DMS 273 (cell line): ENCODE measurements around the gene KRTAP1-3.
"Not testable (repeated sequence)": the region's sequence is repeated elsewhere in the genome, so short reads cannot be mapped to it uniquely, and the experiment has no call there.

Experiments used
- DNase-seq: peaks from one replicate; lab custom pipeline; 2025; ENCODE audit not compliant: unreplicated experiment; lab: John Stamatoyannopoulos, UW

Gene KRTAP1-3

GRCh38 chr17:41034346-41034935 is at the start of gene KRTAP1-3:
KRTAP1-3 (minus strand) TSS chr17:41034874; CDS start chr17:41034821, 53 bp downstream.
- peak; percentile 82 for DNase-seq

GRCh38 chr17:41084100-41084856 is 49.6 kb upstream of the KRTAP1-3 start, which contains the start of gene KRTAP4-7:
KRTAP4-7 (plus strand) TSS chr17:41084150; CDS start chr17:41084207, 57 bp downstream.
- DNase-seq: not testable (repeated sequence)

GRCh38 chr17:41083427-41083826 is 48.8 kb upstream of the KRTAP1-3 start:
- DNase-seq: not testable (repeated sequence)

GRCh38 chr17:41082626-41083025 is 48.0 kb upstream of the KRTAP1-3 start:
- no peak for DNase-seq

- DNase-seq: no peak
Observed at GRCh38 chr17:41076788-41077187, 42.1 kb upstream of the KRTAP1-3 start.

GRCh38 chr17:41073676-41074075 is 39.0 kb upstream of the KRTAP1-3 start:
- DNase-seq: no peak

GRCh38 chr17:41071606-41072360 is 37.1 kb upstream of the KRTAP1-3 start:
- DNase-seq: peak; percentile 70

- DNase-seq: no peak
Observed at GRCh38 chr17:41069031-41069430, 34.4 kb upstream of the KRTAP1-3 start.

- DNase-seq: no peak
Observed at GRCh38 chr17:41067281-41067680, 32.6 kb upstream of the KRTAP1-3 start.

GRCh38 chr17:41065829-41066624 is 31.4 kb upstream of the KRTAP1-3 start, which contains the start of gene KRTAP2-4:
KRTAP2-4 (minus strand) TSS chr17:41065879; CDS start chr17:41065845, 34 bp downstream.
- no peak for DNase-seq

GRCh38 chr17:41065016-41065689 is 30.5 kb upstream of the KRTAP1-3 start:
- DNase-seq: not testable (repeated sequence)

GRCh38 chr17:41064301-41064700 is 29.6 kb upstream of the KRTAP1-3 start:
- DNase-seq: no peak

GRCh38 chr17:41063449-41063848 is 28.8 kb upstream of the KRTAP1-3 start:
- DNase-seq: no peak

GRCh38 chr17:41061964-41062363 is 27.3 kb upstream of the KRTAP1-3 start:
- no peak for DNase-seq

- no peak for DNase-seq
Observed at GRCh38 chr17:41060052-41060604, 25.5 kb upstream of the KRTAP1-3 start, which contains the start of gene KRTAP2-3. KRTAP2-3 (minus strand) TSS chr17:41060114; CDS start chr17:41060050, 64 bp downstream.

GRCh38 chr17:41059276-41060051 is 24.8 kb upstream of the KRTAP1-3 start:
- DNase-seq: not testable (repeated sequence)

- no peak for DNase-seq
Observed at GRCh38 chr17:41058741-41059140, 24.1 kb upstream of the KRTAP1-3 start.

- no peak for DNase-seq
Observed at GRCh38 chr17:41057547-41057946, 22.9 kb upstream of the KRTAP1-3 start.

- DNase-seq: not testable (repeated sequence)
Observed at GRCh38 chr17:41055130-41055529, 20.5 kb upstream of the KRTAP1-3 start, which contains the start of gene KRTAP2-2. KRTAP2-2 (minus strand) TSS chr17:41055230; CDS start chr17:41055211, 19 bp downstream.
